Lung microvascular endothelial cell (primary cell): ENCODE measurements around the gene ATG101. TPM values are rescaled to one million over a fixed set of nuclear protein-coding genes. Genes with fewer than 3 reads are reported as not detected.

Source experiments
- DNase-seq, 2 donors: peaks; one replicate each; pipeline versions ENCODE4 v3.0.0 to v3.0.0-alpha.2; 2010; ENCODE audit warnings: low read depth in 2 of 2
- total RNA-seq: library from RNA; depleted of rRNA; stranded (reverse); fragments of >200 nt; gene quantifications from 2 replicates; pipeline ENCODE4 v1.2.1, GENCODE V29; 2014

Gene ATG101
- total RNA-seq, 1 donor from 2014 or later: 66.5 TPM

GRCh38 chr12:52057638-52058576, 11.9 kb upstream of the ATG101 start:
- DNase-seq: no peak

GRCh38 chr12:52058631-52059361, 11.0 kb upstream of the ATG101 start:
- no peak for DNase-seq

GRCh38 chr12:52059582-52060497, 9.9 kb upstream of the ATG101 start:
- DNase-seq: no peak

- DNase-seq: no peak
These were observed 9.1 kb upstream of the ATG101 start for GRCh38 chr12:52060498-52061177.

GRCh38 chr12:52061470-52062166, 8.2 kb upstream of the ATG101 start:
- no peak for DNase-seq

GRCh38 chr12:52062167-52063081, 7.4 kb upstream of the ATG101 start:
- no peak for DNase-seq

- DNase-seq: no peak
These were observed 6.5 kb upstream of the ATG101 start for GRCh38 chr12:52063082-52063924.

- DNase-seq: peak; percentile 87 to 92
These were observed 5.7 kb upstream of the ATG101 start for GRCh38 chr12:52063981-52064649.

GRCh38 chr12:52066346-52067080, 3.3 kb upstream of the ATG101 start:
- DNase-seq: peak in 1 of 2 donors; percentile 44

GRCh38 chr12:52067081-52067374, 2.8 kb upstream of the ATG101 start:
- DNase-seq: no peak

- DNase-seq: no peak
These were observed 577 bp downstream of the ATG101 start for GRCh38 chr12:52070185-52070925.

GRCh38 chr12:52073531-52074381, 4.0 kb downstream of the ATG101 start:
- DNase-seq: no peak

- no peak for DNase-seq
These were observed 5.4 kb downstream of the ATG101 start for GRCh38 chr12:52074971-52075724.

GRCh38 chr12:52076811-52077210, 7.0 kb downstream of the ATG101 start:
- DNase-seq: no peak

GRCh38 chr12:52078276-52078675, 8.5 kb downstream of the ATG101 start:
- DNase-seq: no peak
